Adrenal gland (tissue), 12 donors: ENCODE measurements around the gene MRPL53. TPM values are rescaled to one million over a fixed set of nuclear protein-coding genes. Genes with fewer than 3 reads are reported as not detected.

ENCODE experiments used
- DNase-seq, 7 donors: peaks; one replicate each; pipeline ENCODE4 v3.0.0-alpha.2; 2019 to 2020
- H3K27ac ChIP-seq, 5 donors: fragments of 200-600 bp; sonication (generic) in 4 of 5; 1 replicate in 3 of 5; 2 replicates in 2 of 5; pipeline versions ENCODE4 v1.5.1 to v1.8.0; 2016 to 2020; ENCODE audit warnings: mild to moderate bottlenecking in 1 of 5
- H3K27me3 ChIP-seq: fragments of 200-600 bp; 2 replicates; pipeline ENCODE4 v1.8.0; 2021
- H3K36me3 ChIP-seq, 2 donors: fragments of 200-600 bp; replicated peaks in 1 of 2; 1 replicate in 1 of 2; 2 replicates in 1 of 2; pipeline versions ENCODE4 v1.5.1 to v1.8.0; 2018 to 2022
- H3K4me1 ChIP-seq, 2 donors: fragments of 200-600 bp; replicated peaks in 1 of 2; 1 replicate in 1 of 2; 2 replicates in 1 of 2; pipeline versions ENCODE4 v1.5.1 to v1.8.0; 2018 to 2021
- H3K4me3 ChIP-seq, 4 donors: fragments of 200-600 bp; sonication (generic) in 3 of 4; one replicate each; pipeline ENCODE4 v1.5.1; 2016 to 2018
- H3K9me3 ChIP-seq, 3 donors: fragments of 200-600 bp; sonication (generic) in 1 of 3; replicated peaks in 1 of 3; 1 replicate in 2 of 3; 2 replicates in 1 of 3; pipeline versions ENCODE4 v1.5.1 to v1.8.0; 2016 to 2021
- CTCF ChIP-seq, 6 experiments: fragments of 450-650 bp in 4 of 6; fragments of 200-600 bp in 2 of 6; sonication (generic) in 1 of 6; IDR thresholded peaks; 1 replicate in 5 of 6; 2 replicates in 1 of 6; pipeline versions ENCODE4 v1.5.1 to v1.8.0; 2016 to 2021; ENCODE audit warnings: antibody characterized with exemption in 6 of 6, mild to moderate bottlenecking in 2 of 6, moderate library complexity in 1 of 6
- POLR2A ChIP-seq, 2 donors: fragments of 450-650 bp; IDR thresholded peaks; one replicate each; pipeline ENCODE4 v1.6.1; 2017; ENCODE audit warnings: antibody characterized with exemption in 2 of 2, mild to moderate bottlenecking in 2 of 2, moderate library complexity in 1 of 2
- WGBS, 4 donors: extraction: QIAGEN DNeasy Blood & Tissue Kit in 2 of 4; methylation state at CpG; one replicate each; pipeline versions ENCODE4 v1.1.5 to v1.1.7; 2013 to 2017; 5-methylcytosine and 5-hydroxymethylcytosine counted together
- intact Hi-C, 2 donors: fragments of 100-400 bp; cut with DNase I; formaldehyde crosslinking; loops; one replicate each; pipeline versions ENCODE4 v1.14.1 to v1.15.0; 2022 to 2023
- polyA plus RNA-seq, 3 donors: library from polyadenylated mRNA; stranded (reverse); fragments of 200-250 nt in 2 of 3; fragments of 350-450 nt in 1 of 3; fragmentation: Illumina TruSeq in 1 of 3; extraction: RNeasy Lipid Tissue Mini Kit (QIAGEN cat#74804) in 1 of 3; gene quantifications; one replicate each; pipeline ENCODE4 v1.2.3, GENCODE V29; 2013 to 2014
- total RNA-seq, 9 donors: library from RNA; depleted of rRNA in 4 of 9; stranded (reverse); fragments of >200 nt in 4 of 9; fragments of 120-200 nt in 1 of 9; fragmentation: NEBNext Ultra II Directional in 1 of 9; extraction: Animal tissue kit (Norgen Biotek cat#: 25700) in 1 of 9; gene quantifications; one replicate each; pipeline versions ENCODE4 v1.1.0 to v1.2.4, GENCODE V29; 2013 to 2023
- donor health status: healthy with polysubstance abuse.
- donor health status: Bipolar disorder and iron deficiency.
- donor health status: DM: yes; HTN: yes; CAD: no.
- donor health status: DM: no; HTN: no; CAD: no.
- donor health status: DM: no; HTN: no; CAD: no.
- donor health status: DM: yes; HTN: yes; CAD: no.

MRPL53 gene
- total and polyA plus RNA-seq, 12 donors = 26.4 to 191 (median 135) TPM

GRCh38 chr2:74429487-74430451, 42.7 kb downstream of the MRPL53 start:
- Histone ChIP-seq H3K4me1 (no peaks in the 10 kb centered on the region), H3K9me3 (no peaks in the 10 kb centered on the region), H3K4me3 (no peak overlapping the region), H3K27me3 (no peaks in the 10 kb centered on the region), H3K36me3 (peaks cover 0 to 55% of the 10 kb centered on the region in 2 donors), H3K27ac (no peak overlapping the region)
- intact Hi-C loops = no loop called here
- TF ChIP-seq POLR2A (IDR thresholded peaks at IDR 0.05) = no peak
- DNase-seq = no peak
- 88 to 96% (median 92%) methylated on average over 10 to 18 of the region's 18 CpGs for WGBS, 4 donors

GRCh38 chr2:74428675-74429074, 43.8 kb downstream of the MRPL53 start:
- Histone ChIP-seq H3K27ac (no peak overlapping the region), H3K27me3 (no peaks in the 10 kb centered on the region), H3K36me3 (peaks cover 0 to 55% of the 10 kb centered on the region in 2 donors), H3K4me1 (no peaks in the 10 kb centered on the region), H3K9me3 (no peaks in the 10 kb centered on the region), H3K4me3 (no peak overlapping the region)
- intact Hi-C loops = no loop called here
- DNase-seq = no peak
- WGBS, 4 donors = 90 to 95% (median 93%) methylated on average over 5 of the region's 5 CpGs
- TF ChIP-seq CTCF (IDR thresholded peaks at IDR 0.05) = no peak
- no peak for TF ChIP-seq POLR2A (IDR thresholded peaks at IDR 0.05)

- Histone ChIP-seq H3K9me3 (no peaks in the 10 kb centered on the region), H3K4me3 (no peak overlapping the region), H3K4me1 (no peaks in the 10 kb centered on the region), H3K27me3 (no peaks in the 10 kb centered on the region), H3K27ac (no peak overlapping the region), H3K36me3 (peaks cover 0 to 55% of the 10 kb centered on the region in 2 donors)
- TF ChIP-seq POLR2A (IDR thresholded peaks at IDR 0.05) (no peak), CTCF (IDR thresholded peaks at IDR 0.05) (no peak)
- 62 to 89% (median 85%) methylated on average over 3 of the region's 3 CpGs for WGBS, 4 donors
- no peak for DNase-seq
- intact Hi-C loops = no loop called here
These were observed 44.9 kb downstream of the MRPL53 start for GRCh38 chr2:74427551-74427950.

GRCh38 chr2:74426181-74426758, 46.2 kb downstream of the MRPL53 start:
- WGBS, 4 donors = 87 to 90% (median 88%) methylated on average over 6 to 14 of the region's 14 CpGs
- peaks cover 0 to 53% of the 10 kb centered on the region in 2 donors for H3K36me3 ChIP-seq
- intact Hi-C loops = no loop called here
- H3K9me3 ChIP-seq = no peaks in the 10 kb centered on the region
- TF ChIP-seq POLR2A (IDR thresholded peaks at IDR 0.05) (no peak), CTCF (IDR thresholded peaks at IDR 0.05) (no peak)
- no peaks in the 10 kb centered on the region for H3K27me3 ChIP-seq
- no peak for DNase-seq
- H3K27ac ChIP-seq = no peak overlapping the region
- H3K4me1 ChIP-seq = peaks cover under 1 to 5% of the 10 kb centered on the region in 2 donors
- H3K4me3 ChIP-seq = no peak overlapping the region
